CD4-positive, alpha-beta T cell treated with Interleukin-2 at 100 ng/mL for 4 hours (primary cell): ENCODE results near the gene C7orf25.

Source experiments
- DNase-seq: peaks from one replicate; pipeline ENCODE4 v3.0.0-alpha.2; 2020; ENCODE audit warnings: low spot score

The C7orf25 gene

GRCh38 chr7:42911454-42912447 lies at the start of gene C7orf25:
C7orf25 (minus strand) TSS chr7:42912070; CDS start chr7:42910900, 1,170 bp downstream.
- peak; percentile 95 for DNase-seq

- DNase-seq: no peak
Measured at GRCh38 chr7:42961170-42961569, 49.3 kb upstream of the C7orf25 start.

GRCh38 chr7:42960762-42961161 lies 48.9 kb upstream of the C7orf25 start:
- DNase-seq: no peak

GRCh38 chr7:42959549-42959948 lies 47.7 kb upstream of the C7orf25 start:
- no peak for DNase-seq

- no peak for DNase-seq
Measured at GRCh38 chr7:42956062-42956461, 44.2 kb upstream of the C7orf25 start.

GRCh38 chr7:42953994-42954393 lies 42.1 kb upstream of the C7orf25 start:
- DNase-seq: no peak

- no peak for DNase-seq
Measured at GRCh38 chr7:42952328-42952727, 40.5 kb upstream of the C7orf25 start.

GRCh38 chr7:42950417-42950816 lies 38.5 kb upstream of the C7orf25 start:
- no peak for DNase-seq

GRCh38 chr7:42947521-42947920 lies 35.7 kb upstream of the C7orf25 start:
- no peak for DNase-seq

- DNase-seq: no peak
Measured at GRCh38 chr7:42946627-42946950, 34.7 kb upstream of the C7orf25 start.

- no peak for DNase-seq
Measured at GRCh38 chr7:42945821-42946626, 34.2 kb upstream of the C7orf25 start.

- DNase-seq: peak; percentile 72
Measured at GRCh38 chr7:42940985-42941847, 29.3 kb upstream of the C7orf25 start.

GRCh38 chr7:42939457-42940240 lies 27.8 kb upstream of the C7orf25 start:
- no peak for DNase-seq

GRCh38 chr7:42935861-42936260 lies 24.0 kb upstream of the C7orf25 start:
- no peak for DNase-seq

GRCh38 chr7:42934291-42934690 lies 22.4 kb upstream of the C7orf25 start:
- DNase-seq: no peak

GRCh38 chr7:42932811-42933591 lies 21.1 kb upstream of the C7orf25 start:
- DNase-seq: no peak

GRCh38 chr7:42931834-42932651 lies 20.2 kb upstream of the C7orf25 start, which contains the start of the genes MRPL32 and PSMA2:
MRPL32 (plus strand) TSS chr7:42932376; CDS start chr7:42932387, 11 bp downstream.
PSMA2 (minus strand) TSS chr7:42932174; CDS start chr7:42932158, 16 bp downstream.
- peak; percentile 97 for DNase-seq

- peak; percentile 29 for DNase-seq
Measured at GRCh38 chr7:42931447-42931833, 19.6 kb upstream of the C7orf25 start.

GRCh38 chr7:42930889-42931288 lies 19.0 kb upstream of the C7orf25 start:
- DNase-seq: no peak
